HG03457 (cell line): Measurements from ENCODE around the gene SOWAHA.

Experiments used
- ATAC-seq: cut with Tn5 transposase; IDR thresholded peaks from one replicate; pipeline ENCODE4 v1.9.1; 2021; ENCODE audit warnings: moderate number of reproducible peaks; ENCODE audit not compliant: unreplicated experiment

SOWAHA gene

DNA sequence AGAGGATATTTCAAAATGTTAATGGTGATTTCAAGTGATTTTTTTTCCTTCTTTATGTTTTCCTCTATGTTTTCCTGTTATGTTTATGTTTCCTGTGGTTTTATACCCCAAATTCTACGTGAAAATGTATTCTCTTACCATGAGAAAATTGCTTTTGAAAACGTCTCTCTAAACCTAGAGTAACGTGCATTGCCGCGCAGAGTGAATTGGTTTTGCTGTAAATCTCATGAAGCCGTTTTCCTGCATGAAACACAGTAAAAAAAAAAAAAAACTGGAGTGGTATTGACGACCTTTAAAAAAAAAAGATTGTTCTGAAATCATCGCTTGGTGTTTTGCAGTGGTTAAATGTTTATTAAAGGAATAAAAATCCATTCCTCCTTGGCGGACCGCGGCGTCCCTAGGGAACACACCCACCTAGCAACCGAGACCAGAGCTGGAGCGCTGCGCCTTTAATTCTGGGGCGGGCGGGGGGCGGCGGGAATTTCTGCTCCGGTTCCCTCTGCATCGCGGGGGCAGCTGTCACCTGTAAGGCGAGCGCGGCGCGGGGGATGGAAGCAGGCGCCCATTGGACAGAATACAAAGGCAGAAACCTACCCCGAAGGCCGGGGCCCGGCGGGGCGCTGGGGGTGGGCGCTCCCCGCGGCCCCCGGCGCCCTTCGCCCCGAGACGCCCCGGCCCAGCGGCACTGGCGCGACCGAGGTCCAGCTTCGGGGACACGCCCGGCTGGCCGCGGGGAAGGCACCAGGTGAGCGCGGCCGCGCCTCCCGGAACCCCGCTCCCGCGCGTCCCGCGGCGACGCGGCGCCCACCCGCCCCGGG lies at the start of gene SOWAHA:
Gene SOWAHA (plus strand): TSS at position 522 of the 818 bp plus-strand sequence. CDS start 320 bp downstream, outside the sequence.
- no peak for ATAC-seq

DNA sequence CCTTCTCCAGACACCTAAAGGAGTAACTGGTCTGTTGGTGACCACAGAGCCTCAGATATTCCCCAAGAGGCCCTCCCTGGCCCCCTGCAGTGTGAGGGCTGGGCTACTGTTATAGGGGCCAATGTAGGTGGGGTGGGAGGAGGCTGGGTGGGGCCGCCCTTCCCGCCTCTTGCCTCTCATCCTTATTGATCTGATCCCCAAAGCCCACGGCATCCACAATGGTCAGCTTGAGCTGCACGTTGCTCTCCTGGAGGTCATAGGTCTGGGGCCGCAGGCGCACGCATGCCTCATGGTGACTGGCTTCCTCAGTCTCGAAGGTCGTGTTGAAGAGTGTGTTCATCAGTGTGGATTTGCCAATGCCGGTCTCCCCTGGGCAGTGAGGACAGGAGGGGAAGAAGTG lies 49.1 kb upstream of the SOWAHA start:
- ATAC-seq, result no peak

DNA sequence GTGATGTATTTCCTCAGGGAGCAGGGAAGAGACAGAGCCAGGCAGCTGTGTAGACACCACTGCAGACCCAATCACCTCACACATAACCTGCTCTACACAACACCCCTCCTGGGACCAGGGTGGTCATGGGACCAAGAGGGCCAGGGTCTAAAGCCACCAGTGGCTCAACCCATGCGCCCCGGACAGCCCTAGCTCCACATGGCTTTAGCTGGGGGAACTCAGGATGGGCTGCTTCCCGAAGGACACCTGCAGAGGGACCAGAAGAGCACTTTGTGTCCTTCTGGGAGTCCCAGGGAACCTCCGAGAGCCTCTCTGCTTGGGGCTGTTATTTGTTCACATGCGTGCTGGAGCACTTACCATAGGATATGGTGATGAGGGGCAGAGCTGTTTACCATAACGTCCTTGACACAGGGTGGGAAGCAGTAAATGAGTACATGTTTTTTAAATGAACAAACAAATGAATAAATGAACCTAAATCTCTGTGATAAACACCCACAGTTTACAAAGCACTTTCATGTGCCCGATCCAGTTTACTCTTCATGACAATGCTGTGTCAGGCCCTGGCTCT lies 48.3 kb upstream of the SOWAHA start:
- ATAC-seq, result no peak

DNA sequence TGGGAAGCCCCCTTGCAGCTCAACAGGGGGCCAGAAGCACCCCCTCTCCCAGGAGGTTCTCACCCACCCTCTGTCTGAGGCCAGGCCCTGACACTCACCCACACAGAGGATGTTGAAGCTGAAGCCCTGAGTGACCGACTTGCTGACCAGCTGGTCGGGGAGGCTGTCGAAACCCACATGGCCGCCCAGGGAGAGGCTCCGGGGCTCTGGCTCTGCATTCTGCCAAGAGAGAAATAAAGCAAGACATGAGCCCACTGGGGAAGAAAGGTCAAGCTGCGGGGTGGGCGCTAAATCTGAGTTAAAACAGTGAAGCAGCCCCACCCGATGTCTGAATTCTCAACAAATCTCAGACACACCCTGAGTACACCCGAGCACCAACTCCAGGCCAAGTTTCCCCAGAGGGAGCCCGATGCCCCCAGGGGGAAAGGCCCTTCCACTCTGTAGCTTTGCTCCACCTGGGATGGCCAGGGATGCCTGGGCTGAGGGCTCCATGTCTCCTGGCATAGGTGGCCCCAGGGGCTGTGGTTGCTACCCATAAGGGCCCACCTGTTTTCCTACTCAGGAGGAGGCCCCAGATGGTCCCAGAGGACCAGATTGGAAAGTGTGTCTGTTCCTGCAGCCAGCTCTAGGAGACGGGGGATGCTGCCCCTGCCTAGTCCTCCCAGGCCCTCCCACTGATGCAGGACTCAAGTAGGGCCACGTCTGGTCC lies 47.6 kb upstream of the SOWAHA start:
- no peak for ATAC-seq

DNA sequence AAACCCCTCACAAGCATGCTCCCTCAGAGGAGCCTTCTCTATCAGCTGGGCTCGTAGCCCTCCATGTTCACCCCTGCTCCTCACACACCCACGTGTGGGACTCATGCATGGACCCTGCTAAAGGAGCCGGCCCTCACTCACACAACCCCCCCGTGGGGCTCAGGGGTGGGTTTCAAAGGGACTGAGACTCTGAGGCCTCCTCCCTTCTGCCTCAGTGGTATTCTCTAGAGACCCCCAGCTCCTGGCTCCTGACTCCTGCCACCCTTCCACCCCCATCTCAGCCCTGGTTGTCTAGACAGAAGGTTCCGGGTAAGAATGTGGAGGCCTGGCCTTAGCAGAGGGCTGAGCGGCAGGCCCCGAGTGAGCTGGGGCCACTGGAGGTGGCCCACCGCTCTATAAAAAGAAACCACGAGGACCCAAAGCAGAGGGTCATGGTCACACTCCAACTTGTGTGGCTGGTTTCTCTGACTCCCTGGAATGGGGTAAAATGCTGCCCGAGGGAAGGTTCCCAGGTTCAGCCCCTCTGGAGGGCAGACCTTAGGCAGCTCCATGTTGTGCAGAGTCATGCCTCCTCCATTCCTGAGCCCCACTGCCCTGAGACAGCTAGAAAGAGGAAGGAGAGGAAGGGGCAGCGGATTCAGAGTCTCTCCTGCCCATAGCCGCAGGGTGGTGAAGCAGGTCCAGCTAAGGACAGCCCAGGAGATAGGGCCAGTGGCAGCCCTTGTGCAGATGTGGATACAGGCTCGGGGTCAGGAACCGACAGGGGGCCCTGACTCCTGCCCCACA lies 46.9 kb upstream of the SOWAHA start:
- ATAC-seq, result no peak

DNA sequence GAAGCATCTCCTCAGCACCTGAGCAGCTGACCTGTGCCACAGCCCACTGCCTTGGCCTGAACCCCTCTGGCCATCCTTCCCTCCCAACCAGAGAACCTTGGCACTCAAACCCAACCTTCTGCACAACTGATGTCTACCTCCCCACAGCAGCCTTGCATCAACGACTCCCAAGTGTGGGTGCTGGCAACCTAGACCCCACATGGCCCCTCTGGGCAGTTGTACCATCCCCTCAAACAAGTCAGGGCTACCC lies 46.4 kb upstream of the SOWAHA start:
- ATAC-seq, result no peak

DNA sequence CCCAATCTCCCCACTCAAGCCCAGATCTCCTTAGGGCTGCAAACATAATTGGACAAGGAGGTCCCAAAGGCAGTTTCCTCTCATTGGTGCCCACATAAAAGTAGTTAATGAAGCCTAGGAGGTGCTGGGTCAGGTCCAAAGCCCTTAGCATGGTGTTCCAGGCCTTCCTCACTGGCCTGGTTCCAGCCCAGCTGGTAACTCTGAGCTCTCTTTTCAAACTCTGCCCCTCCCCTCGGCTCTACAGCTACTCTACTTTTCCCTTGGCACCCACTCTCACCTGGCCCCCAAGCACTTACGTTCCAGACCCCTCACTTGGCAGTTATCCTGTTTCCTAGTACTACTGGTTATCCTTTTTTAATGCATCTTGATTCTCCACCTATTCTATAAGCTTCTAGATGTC lies 46.0 kb upstream of the SOWAHA start:
- ATAC-seq, result no peak

DNA sequence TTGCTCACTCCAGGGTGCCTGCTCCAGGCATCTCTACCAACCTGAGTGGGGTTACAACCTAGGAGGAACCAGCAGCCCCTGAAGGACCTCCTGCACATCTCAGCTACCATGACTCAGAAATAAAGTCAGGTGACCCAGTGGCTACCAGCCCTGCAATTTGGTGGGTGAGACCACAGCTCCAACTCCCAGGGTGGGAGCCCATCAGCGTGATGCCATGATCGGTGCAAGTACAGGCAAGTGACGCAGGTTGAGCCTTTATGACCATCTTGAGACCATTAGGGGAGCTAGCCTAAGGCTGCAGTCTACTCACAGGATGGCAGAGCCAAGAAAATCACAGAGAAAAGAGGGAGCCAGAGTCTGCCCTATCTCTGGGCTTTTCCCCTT lies 44.6 kb upstream of the SOWAHA start:
- no peak for ATAC-seq

DNA sequence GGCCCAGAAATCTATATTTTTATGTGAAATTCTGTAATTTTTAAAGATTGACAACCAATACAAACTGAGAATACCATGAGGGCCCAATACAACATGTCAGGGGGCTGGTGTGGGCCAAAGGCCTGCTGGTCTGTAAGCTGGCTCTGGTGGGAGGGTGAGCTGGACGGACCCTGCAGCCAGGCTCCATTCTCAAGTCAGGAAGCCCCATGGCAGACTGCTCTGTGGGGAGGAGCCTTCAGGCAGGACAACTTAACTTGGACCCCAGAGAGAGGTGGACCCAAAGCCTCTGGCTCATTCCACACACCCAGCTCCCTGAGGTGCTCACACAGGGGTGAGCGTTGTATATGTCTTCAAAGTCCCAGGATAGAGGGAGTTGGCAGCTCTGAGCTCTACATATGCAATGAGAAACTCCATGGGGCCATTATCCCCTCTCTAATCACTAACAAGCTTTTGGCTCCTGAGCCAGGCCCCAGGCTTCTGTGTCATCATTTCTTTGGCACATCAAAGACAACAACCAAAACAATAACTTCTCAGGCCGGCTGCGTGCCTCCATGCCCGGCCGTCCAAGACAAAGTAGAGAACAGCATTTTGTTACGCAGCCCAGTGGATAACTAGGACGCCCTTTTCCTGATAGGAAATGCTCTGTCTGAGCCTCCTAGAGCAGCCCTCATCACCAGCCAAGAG lies 42.5 kb upstream of the SOWAHA start:
- ATAC-seq, result no peak

DNA sequence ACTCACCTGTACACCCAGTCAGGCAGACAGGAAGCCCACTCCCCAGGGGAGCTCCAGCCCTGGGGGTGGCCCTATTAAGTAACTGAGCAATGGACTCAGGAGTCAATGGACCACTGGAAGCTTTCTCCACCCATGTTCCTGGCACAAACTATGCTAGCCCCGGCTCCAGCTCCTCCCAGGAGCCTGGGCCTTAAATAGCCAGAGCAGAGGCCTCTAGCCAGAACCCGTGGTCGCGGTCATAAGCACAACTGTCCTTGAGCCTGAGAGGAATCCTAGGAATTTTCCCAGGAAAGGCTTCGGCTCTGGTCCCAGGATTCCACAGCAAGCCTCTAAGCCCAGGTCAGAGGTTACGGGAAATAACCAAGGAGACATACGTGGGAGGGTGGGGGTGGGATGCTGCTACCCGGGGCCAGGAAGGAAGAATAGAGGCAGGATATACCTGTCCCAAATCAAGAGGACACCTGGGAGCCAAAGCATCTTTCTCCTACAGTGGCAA lies 41.6 kb upstream of the SOWAHA start:
- ATAC-seq, result no peak

DNA sequence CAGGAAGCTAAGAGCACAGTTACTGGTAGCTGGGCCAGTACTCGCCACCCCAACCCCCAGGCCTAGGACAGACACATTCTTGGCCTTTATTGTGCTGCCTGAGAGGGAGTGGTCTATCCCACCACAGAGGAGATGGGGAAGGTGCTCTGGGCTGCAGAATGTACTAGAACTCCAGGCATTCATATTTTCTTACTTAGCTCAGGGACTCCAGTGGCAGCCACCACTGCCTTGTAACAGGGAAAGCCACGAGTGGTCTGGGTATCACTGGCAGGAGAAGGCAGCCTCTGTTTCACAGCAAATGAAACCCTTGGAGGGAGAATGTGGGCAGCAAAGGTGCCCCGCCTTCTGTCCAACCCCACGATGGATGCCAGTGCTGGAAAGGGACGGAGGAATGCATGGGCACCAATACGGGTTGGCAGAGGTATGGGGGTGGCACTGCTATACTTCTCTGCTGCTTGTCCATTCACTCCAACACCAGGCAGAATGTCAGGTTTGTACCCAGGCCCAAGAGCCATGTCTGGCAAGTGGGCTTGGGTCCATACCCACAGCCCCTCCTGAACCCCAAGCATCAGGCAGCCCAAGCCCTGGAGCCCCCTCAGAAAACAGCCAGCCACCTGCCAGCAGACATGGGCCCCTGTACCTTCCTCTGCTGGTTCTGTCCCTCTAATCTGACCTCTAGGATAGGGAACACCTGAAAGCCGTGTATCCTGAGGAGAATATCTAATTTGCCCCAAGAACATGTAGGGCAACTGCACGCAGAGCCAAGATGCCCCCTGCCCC lies 40.6 kb upstream of the SOWAHA start:
- no peak for ATAC-seq

DNA sequence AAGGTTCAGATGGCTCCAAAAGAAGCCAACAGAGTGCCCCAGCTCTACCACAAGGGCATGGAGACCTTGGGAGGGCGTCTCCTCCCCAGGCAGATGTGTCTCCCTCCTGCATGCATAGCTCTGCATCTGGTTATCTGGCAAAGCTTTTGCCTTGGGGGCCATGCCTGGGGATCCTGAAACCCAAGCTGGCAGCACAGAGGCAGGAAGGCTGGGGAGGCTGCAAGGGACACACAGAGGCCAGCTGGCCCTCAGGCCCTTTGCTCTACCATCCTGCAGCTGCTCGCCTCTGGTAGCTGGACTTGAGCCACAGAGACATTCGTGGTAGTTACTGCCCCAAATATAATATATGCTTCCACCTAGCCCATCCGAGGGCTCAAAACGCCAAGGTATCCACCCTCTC lies 40.0 kb upstream of the SOWAHA start:
- ATAC-seq, result no peak

DNA sequence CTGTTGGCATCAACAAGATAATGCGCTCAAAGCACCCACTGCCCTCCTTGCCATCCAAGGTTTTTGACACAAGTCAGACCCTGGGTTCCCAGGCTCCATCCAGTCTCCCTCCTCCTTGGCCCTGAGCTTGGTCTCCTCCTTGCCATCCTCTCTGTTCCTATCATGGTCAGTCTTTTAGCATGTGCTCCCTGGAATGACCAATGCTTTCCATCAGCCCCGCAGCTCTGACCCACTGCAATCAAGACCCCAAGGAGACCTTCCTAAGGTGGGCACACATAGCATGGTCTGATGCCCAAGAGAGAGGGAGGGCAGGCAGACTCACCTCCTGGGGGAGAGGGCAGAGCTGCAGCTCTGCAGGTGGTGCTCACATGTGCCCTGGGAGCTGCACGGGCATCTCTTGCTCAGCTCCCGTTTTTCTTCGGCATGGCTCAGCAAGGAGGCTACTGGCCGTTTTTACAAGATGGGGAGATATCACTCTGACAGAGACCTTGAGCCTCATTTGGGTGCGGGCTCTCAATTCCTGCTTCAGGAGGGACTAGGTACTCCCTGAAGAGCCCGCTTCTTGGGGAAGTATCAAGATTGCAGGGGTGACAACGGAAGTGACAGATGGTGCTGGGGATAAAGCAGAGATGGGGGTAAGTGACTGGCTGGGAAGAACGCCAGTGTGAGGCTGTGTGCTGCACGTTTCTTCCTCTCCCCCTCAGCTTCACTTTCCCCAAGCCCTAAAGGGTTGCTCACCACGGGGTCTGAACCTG lies 39.3 kb upstream of the SOWAHA start:
- no peak for ATAC-seq

DNA sequence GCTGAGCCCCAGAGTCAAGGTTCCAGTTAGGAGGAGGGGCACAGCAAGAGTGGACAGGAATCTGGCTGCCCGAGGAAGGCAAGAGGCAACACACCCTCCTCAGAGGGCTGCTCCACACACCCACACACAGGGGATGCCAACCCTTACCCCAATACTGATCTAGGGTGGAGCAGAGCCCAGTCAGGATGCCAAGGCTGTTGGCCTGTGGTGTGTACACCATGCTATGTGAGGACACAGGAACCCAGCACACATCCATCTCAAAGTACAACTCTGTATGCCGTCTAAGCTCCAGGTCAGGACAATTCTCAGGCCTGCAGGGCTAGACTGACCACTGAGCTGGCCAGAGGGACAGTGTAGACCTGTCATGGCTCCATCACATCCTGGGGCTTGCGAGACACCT lies 38.7 kb upstream of the SOWAHA start:
- ATAC-seq, result no peak

DNA sequence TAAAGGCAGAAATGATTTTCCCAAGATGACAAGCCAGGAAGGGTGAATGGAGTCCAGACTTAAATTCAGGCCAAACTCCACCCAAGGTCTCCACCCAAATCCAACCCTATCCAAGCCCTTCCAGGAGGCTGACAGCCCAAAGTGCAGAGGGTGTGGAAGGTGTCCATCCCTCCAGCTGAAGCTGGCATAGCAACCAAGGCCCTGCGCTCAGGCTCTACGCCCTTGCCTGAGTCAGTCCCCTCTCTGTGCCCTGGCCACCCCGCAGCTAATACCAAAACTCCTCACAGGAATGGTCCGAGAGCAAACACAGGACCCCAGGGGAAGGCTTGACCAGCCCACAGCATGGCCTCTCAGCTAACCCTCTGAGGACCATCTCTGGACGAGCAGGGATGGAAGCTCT lies 38.2 kb upstream of the SOWAHA start:
- ATAC-seq, result no peak

DNA sequence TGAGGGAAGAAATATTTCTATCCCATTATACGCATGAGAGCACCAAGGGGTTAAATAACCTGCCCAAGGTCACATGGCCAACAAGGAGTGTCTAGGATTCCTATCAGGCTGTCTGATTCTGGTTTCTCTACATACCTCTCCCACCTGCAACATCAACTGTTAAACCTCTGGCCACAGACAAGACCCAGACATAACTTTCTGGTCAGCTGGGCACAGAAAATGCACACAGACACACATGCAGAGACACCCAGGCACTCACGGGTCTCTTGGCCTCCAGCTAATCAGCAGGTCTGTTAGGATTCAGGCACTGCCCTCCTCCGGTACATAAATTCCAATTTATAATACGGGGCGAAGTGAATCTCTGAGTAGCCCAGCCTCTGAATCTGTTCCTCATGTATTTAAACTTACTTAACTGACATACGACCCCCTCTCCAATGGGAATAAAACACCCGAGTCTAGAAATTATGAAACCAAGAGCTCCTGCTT lies 37.6 kb upstream of the SOWAHA start:
- ATAC-seq, result no peak

DNA sequence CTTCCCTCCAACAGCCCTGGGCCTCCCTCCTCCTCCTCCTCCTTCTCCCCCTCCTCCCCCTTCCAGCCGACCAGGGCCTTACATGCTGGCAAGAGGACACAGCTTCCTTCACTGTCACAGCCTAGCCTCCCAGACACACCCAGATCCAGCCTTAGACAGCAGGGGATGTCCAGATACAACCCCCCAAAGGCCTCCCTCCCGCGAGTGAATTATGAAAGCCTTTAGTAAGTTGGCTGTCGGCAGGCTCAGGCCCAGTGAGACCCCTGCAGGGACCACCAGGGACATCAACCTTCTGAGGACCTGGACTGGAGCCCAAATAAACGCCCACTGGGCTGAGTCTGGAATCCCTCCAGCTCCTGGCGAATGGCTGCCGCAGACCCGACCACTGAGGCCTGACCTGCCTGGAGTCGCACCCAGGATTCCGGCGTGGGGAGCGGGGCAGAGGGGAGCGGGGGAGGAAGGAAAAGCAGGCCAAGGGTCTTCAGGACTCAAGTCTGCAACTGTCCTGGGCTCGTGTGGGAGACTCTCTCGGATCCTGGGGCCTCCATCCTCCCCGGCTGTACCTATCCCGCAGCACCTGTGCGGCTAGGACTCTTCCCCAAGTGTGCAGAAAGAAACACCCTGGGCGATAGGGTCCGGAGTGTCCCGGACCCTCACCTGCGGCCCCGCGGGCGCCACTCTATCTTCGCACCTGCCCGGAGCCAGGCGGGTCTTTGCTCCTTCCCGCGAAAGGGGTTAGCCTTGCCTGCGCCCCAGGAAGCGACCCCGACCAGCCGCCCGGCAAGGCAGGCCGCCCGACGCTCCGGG lies 36.8 kb upstream of the SOWAHA start:
- no peak for ATAC-seq

DNA sequence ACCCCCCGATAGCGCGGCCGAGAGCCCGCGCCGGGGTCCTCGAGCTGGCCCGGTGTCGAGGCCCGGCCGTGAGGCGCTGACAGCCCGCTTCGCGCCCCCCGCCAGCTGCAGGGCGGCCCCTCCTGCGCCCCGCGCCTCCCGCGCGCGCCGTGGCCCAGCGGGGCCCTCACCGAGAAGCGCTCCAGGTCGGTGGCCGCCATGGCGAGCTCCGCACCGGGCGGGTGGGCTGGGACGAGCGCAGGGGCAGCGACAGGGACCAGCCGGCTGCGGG lies 36.2 kb upstream of the SOWAHA start:
- ATAC-seq, result no peak
